NCI-H1417 (cell line): ENCODE data around the gene LAIR2.

Experiments used
- DNase-seq, 3 experiments: peaks; one replicate each; lab custom pipeline; 2025; lab: John Stamatoyannopoulos, UW

Gene LAIR2

DNA sequence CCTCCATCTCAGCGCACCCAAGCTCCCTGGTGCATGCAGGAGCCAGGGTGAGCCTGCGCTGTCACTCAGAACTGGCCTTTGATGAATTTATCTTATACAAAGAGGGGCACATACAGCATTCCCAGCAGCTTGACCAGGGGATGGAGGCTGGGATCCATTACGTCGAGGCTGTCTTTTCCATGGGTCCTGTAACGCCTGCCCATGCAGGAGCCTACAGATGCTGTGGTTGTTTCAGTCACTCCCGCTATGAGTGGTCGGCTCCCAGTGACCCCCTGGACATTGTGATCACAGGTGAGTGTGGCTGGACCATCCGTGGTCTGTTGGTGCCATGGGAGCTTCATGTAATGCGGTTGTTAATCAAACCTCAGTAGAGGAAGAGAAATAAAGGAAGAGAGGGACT lies 33.0 kb downstream of the LAIR2 start:
- DNase-seq = no peak

DNA sequence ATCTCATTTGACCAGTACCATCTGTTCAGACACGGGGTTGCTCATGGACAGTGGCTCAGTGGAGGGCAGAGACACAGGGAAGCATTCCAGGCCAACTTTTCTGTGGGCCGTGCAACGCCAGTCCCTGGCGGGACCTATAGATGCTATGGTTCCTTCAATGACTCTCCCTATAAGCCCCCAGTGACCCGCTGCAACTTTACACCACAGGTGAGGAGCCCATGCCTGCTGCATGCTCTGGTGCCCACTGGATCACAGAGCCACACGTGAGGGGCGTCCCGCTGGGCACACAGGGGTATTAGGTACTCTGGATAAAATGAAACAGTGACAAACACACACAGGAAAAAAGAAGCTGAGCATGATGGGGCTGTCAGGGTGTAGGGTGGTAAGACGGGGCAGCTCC lies 34.3 kb downstream of the LAIR2 start:
- DNase-seq = no peak

DNA sequence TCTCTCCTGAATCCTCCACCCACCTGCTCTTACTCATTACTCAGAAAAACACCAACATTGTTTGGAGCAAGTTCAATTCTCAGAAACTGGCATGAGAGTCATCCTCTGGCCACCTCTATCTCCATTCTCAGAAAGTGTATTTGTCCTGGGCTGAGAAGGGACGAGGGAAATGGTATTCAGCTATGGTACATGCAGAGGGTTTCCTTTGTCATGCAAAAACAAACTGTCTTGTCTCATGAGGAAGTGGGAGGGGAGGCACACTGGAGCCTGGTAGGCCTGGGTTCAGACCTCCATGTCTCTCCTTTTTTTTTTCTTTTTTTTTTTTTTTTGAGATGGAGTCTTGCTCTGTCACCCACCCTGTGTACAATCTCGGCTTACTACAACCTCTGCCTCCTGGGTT lies 39.1 kb downstream of the LAIR2 start:
- DNase-seq = no peak

DNA sequence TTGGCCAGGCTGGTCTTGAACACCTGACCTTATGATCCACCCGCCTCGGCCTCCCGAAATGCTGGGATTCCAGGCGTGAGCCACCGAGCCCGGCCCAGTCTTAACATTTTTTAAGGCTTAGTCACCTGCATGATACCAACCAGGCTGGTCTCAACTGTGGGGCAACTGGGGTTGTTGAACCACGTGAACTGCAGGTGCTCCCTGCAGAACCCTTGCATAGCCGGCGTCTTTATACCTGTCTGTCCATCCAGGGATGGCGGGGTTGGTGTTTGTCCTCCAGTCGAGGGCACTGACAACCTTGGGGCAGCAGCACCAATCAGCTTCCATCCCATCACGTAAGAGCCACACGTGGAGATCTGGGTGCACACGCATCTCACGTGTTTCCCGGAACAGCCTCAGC lies 46.2 kb downstream of the LAIR2 start:
- no peak for DNase-seq

DNA sequence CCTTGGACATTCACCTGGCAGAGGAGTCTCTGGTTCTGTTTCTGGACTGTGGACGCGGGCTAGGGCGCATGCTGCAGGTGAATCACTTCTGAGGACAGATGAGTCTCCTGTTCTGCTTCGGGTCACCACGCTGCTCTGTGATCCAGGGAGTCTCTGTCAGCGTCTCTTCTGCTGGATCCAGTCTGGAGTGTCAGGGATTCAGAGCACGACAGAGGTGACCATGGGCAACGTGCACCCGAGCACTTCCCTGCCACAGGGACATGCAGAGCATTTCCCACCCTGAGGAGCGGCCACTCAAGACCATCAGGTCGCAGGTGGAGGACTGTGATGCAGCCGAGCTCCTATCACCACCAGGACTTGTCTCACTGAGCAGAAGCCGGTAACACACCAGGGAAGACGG lies 46.6 kb downstream of the LAIR2 start:
- DNase-seq = no peak

DNA sequence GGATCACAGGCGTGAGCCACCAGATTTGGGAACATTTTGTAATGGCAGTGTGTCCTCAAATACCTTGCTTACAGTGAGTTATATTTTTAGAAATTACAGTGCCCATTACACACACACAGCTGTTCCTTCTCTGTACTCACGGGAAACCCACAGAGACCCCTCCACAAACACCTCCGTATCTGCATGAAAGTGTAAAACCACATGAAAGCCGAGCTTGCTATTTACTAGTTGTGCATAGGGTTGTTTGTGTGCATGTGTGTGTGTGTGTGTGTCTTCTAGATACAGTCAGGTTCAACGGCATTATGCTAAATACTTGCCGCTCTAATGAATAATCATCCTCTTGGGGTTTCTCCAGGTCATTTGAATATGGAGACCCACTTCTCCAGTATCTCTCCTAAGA lies 48.7 kb downstream of the LAIR2 start:
- DNase-seq = no peak

DNA sequence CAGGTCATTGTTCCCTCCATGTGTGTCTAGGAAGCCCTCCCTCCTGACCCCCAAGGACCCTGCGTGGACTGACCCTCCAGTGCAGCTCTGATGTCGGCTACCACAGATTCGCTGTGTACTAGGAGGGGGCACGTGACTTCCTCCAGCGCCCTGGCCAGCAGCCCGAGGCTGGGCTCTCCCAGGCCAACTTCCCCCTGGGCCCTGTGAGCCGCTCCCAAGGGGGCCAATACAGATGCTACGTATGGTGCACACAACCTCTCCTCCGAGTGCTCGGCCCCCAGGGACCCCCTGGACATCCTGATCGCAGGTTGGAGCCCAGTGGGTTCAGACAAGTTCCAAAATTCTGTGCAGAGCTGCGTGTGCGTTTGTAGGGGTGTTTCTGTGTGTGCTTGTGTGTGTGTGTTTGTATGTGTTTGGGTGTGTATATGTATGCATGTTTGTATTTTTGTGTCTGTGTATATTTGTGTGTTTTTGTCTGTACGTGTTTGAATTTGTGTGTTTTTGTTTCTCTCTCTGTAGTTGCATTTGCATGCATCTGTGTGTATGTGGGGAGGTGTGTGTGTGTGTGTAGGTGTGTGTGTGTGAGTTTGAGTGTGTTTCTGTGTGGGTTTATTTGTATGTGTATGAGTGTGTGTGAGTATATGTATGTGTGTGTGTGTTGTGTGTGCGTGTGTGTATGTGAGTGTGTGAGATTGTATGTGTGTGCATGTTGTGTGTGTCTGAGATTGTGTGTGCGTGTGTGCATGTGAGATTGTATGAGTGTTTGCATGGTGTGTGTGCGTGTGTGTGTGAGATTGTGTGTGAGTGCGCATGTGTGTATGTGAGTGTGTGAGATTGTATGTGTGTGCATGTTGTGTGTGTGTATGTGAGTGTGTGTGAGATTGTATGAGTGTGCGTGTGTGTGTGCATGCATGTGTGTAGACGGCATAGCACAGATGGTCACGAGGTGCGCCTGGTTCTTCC lies 49.6 kb downstream of the LAIR2 start:
- DNase-seq = no peak

DNA sequence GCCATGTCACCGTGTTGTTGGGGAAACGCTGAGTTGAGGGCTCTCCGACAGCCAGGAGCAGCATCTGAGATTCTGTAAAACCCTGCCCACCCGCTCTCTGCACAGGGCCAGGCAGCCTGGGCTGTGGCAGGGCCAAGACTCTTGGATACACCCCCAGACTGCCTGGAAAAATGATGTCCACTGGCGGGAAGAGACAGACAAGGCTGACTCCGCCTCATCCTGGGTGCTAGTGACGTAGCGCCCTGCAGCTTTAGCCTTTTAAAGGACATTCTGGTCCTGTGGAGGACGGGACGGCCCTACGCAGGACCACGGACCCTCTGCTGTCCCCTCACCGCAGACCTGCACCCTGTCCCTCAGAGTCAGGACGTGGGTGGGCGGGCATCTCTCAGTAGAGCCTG lies 50.3 kb downstream of the LAIR2 start:
- DNase-seq = no peak

DNA sequence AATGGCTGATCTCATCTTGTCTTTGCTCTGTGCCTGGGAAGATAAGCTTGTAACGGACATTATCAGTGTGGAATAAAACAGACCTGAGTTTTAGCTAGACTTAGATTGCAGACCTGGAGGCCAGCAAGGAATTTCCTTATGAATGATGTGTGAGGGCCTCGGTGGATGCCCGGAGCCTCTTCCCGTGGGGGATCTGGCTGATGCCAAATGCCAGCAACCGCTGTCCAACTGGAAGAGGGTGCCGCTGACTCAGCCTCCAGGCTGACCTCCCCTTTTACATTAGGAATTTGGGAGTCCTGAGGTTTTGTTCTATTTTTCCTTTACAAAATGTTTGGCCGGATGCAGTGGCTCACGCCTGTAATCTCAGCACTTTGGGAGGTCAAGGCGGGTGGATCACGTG lies 51.4 kb downstream of the LAIR2 start:
- DNase-seq = no peak

DNA sequence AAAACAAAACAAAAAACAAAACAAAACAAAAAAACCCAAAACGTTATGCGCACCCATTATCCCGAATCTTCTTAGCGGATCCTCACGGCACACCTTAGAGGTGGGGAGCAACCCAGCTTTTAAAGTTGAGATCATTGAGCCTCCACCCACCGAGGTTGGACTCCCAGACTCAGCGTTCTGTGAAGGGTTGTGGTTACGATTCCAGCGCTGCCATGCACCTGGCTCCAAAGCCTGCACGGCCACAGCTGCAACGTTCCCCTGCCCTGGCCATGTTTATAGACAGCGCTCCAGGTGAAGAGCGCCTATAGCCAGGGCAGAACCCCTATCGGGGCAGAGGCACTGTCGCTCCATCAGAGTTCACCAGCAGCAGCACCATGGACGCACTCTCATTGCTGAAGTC lies 52.3 kb downstream of the LAIR2 start:
- DNase-seq = no peak

DNA sequence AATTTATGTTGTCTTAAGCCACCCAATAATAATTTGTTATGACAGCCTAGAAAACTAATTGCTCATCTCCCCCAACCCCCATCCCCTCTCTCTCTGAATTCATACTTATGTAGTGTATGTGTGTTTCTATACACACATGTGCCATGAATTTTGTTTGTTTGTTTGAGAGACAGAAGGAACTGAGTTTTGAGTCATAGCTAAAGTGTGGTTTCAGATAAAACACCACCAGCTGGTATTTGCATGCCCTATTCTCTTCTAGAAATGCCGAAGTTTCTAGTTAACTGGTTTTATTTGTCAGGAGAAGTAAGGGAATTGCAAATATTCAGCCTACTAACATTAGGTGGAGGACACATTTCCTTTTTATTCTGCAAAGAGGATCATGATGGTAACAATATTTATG lies 53.6 kb downstream of the LAIR2 start:
- DNase-seq = no peak

DNA sequence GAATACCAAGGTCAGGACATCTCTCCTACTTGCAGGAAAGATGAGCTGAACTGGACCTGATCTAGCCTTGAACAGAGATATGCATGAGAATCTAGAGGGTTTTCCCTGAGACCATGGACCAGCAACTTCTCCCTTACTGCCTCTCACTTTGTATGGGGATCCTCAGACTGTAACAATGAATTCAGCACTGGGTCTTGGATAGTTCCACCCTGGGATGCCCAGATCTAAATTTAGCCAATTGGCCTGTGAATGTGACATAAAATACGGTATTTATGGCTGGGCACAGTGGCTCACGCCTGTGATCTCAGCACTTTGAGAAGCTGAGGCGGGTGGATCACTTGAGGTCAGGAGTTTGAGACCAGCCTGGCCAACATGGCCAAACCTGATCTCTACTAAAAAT lies 55.7 kb downstream of the LAIR2 start:
- no peak for DNase-seq
